H1 (cell line): ENCODE data around the gene FHOD1.

Experiments used
- BACH1 ChIP-seq: IDR thresholded peaks from 2 replicates; pipeline ENCODE4 v1.6.1; 2012; ENCODE audit warnings: low read length, improper control_type of control experiment
- CHD2 ChIP-seq: IDR thresholded peaks from 2 replicates; pipeline ENCODE4 v1.6.1; 2012; ENCODE audit warnings: low read length, improper control_type of control experiment
- E2F6 ChIP-seq: IDR thresholded peaks from 2 replicates; pipeline ENCODE4 v1.6.1; 2012; ENCODE audit warnings: inconsistent platforms
- EP300 ChIP-seq, 2 experiments: IDR thresholded peaks; 1 replicate in 1 of 2; 2 replicates in 1 of 2; pipeline ENCODE4 v1.6.1; 2011 to 2012; ENCODE audit warnings: low read depth in 2 of 2, low read length in 2 of 2, mild to moderate bottlenecking in 2 of 2, borderline replicate concordance in 1 of 2, inconsistent platforms in 1 of 2, moderate library complexity in 1 of 2
- EZH2 ChIP-seq: fragments of 200-600 bp; sonication (generic); IDR thresholded peaks from 2 replicates; pipeline ENCODE4 v1.7.1; 2012; ENCODE audit warnings: low read depth, mild to moderate bottlenecking, moderate library complexity, low read length, inconsistent platforms; ENCODE audit not compliant: severe bottlenecking
- JUND ChIP-seq: IDR thresholded peaks from 2 replicates; pipeline ENCODE4 v1.6.1; 2011; ENCODE audit warnings: mild to moderate bottlenecking, improper control_type of control experiment, low read length
- POLR2A ChIP-seq, 2 experiments: IDR thresholded peaks; 1 replicate in 1 of 2; 2 replicates in 1 of 2; pipeline ENCODE4 v1.6.1; 2011; ENCODE audit warnings: low read depth in 2 of 2, low read length in 2 of 2, mild to moderate bottlenecking in 2 of 2; ENCODE audit errors: control extremely low read depth in 1 of 2
- POLR2AphosphoS5 ChIP-seq: IDR thresholded peaks from 2 replicates; pipeline ENCODE4 v1.6.1; 2011; ENCODE audit warnings: low read depth, low read length
- SP2 ChIP-seq: IDR thresholded peaks from 2 replicates; pipeline ENCODE4 v1.6.1; 2012; ENCODE audit warnings: mild to moderate bottlenecking, low read length, inconsistent platforms
- SRF ChIP-seq: IDR thresholded peaks from 2 replicates; pipeline ENCODE4 v1.6.1; 2011; ENCODE audit warnings: mild to moderate bottlenecking, low read depth, low read length, moderate library complexity
- SUZ12 ChIP-seq: fragments of 200-600 bp; sonication (generic); IDR thresholded peaks from 2 replicates; pipeline ENCODE4 v1.6.1; 2012; ENCODE audit warnings: mild to moderate bottlenecking, inconsistent platforms, low read length, moderate library complexity, mixed read lengths
- YY1 ChIP-seq: IDR thresholded peaks from 2 replicates; pipeline ENCODE4 v1.6.1; 2011; ENCODE audit warnings: low read depth, mild to moderate bottlenecking, low read length
- TF ChIP-seq, protein P1 (sequence below), 3 experiments: IDR thresholded peaks; 1 replicate in 2 of 3; 2 replicates in 1 of 3; pipeline versions ENCODE4 v1.5.1 to v1.6.1; 2011; ENCODE audit warnings: low read length in 3 of 3, mild to moderate bottlenecking in 3 of 3, inconsistent platforms in 2 of 3, low read depth in 1 of 3, moderate library complexity in 1 of 3; ENCODE audit not compliant: insufficient read depth in 1 of 3; ENCODE audit errors: control extremely low read depth in 1 of 3

GRCh38 chr16:67268136-67268579 lies 20.9 kb upstream of the FHOD1 start:
- TF ChIP-seq SRF (no peak), YY1 (no peak), BACH1 (no peak), E2F6 (no peak), EZH2 (no peak), SP2 (no peak), SUZ12 (no peak), EP300 (IDR thresholded peaks at IDR 0.05; ENCODE audit: borderline replicate concordance in 1 of 2, low read depth in 2 of 2, low read length in 2 of 2) (no peak), CHD2 (no peak), POLR2A (IDR thresholded peaks at IDR 0.05; ENCODE audit: control extremely low read depth in 1 of 2, low read depth in 2 of 2, low read length in 2 of 2) (no peak), POLR2AphosphoS5 (no peak), JUND (no peak)
- TF ChIP-seq, protein P1, sequence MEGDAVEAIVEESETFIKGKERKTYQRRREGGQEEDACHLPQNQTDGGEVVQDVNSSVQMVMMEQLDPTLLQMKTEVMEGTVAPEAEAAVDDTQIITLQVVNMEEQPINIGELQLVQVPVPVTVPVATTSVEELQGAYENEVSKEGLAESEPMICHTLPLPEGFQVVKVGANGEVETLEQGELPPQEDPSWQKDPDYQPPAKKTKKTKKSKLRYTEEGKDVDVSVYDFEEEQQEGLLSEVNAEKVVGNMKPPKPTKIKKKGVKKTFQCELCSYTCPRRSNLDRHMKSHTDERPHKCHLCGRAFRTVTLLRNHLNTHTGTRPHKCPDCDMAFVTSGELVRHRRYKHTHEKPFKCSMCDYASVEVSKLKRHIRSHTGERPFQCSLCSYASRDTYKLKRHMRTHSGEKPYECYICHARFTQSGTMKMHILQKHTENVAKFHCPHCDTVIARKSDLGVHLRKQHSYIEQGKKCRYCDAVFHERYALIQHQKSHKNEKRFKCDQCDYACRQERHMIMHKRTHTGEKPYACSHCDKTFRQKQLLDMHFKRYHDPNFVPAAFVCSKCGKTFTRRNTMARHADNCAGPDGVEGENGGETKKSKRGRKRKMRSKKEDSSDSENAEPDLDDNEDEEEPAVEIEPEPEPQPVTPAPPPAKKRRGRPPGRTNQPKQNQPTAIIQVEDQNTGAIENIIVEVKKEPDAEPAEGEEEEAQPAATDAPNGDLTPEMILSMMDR (IDR thresholded peaks at IDR 0.05; ENCODE audit: control extremely low read depth in 1 of 3, insufficient read depth in 1 of 3, low read depth in 1 of 3, low read length in 3 of 3) = no peak
